AG04450 (cell line): ENCODE results near the gene ANAPC13. TPM values are rescaled to one million over a fixed set of nuclear protein-coding genes. Genes with fewer than 3 reads are reported as not detected.

Experiments used
- CTCF ChIA-PET: fragments of 300-600, 350-600 bp; formaldehyde crosslinking; extraction: SDS; loops from one replicate; lab custom pipeline; 2022; ENCODE audit warnings: antibody characterized with exemption, inconsistent platforms; lab: Charles Lee
- POLR2A ChIA-PET: fragments of 350-600 bp; formaldehyde crosslinking; extraction: SDS; loops from one replicate; lab custom pipeline; 2021; ENCODE audit warnings: antibody characterized with exemption, inconsistent platforms; lab: Yijun Ruan, JAX
- DNase-seq: peaks from one replicate; pipeline ENCODE4 v3.0.0-alpha.2; 2011; ENCODE audit warnings: low read depth, low spot score
- H3K27ac ChIP-seq: one replicate; pipeline ENCODE4 v1.5.1; 2012; ENCODE audit warnings: low read depth, low read length, control low read depth
- H3K27me3 ChIP-seq: one replicate; pipeline ENCODE4 v1.6.0; 2012; ENCODE audit warnings: low read length; ENCODE audit not compliant: control insufficient read depth, insufficient read depth
- H3K4me3 ChIP-seq: 2 replicates; pipeline ENCODE4 v1.5.1; 2011; ENCODE audit warnings: mild to moderate bottlenecking, low read depth, low read length, control low read depth
- H3K9me3 ChIP-seq: 2 replicates; pipeline ENCODE4 v1.5.1; 2012; ENCODE audit warnings: low read length; ENCODE audit not compliant: control insufficient read depth, insufficient read depth
- polyA plus RNA-seq: library from polyadenylated mRNA; depleted of rRNA; stranded (reverse); fragments of >200 nt; gene quantifications from 2 replicates; pipeline ENCODE4 v1.2.3, GENCODE V29; 2011
- TF ChIP-seq, protein P1 (sequence below): IDR thresholded peaks from 2 replicates; pipeline ENCODE4 v1.5.1; 2011; ENCODE audit warnings: low read depth, low read length, control low read depth, inconsistent platforms

Gene ANAPC13
- polyA plus RNA-seq, 1 experiment, result 176 TPM

GRCh38 chr3:134457376-134458074 lies 28.3 kb downstream of the ANAPC13 start:
- no peak for DNase-seq
- CTCF ChIA-PET, result interaction anchor here (0.7 to 1.6 kb wide), 2 partner anchors 16 to 32 kb away, joined by 4 to 5 read pairs; no protein-coding TSS in a partner anchor

DNA sequence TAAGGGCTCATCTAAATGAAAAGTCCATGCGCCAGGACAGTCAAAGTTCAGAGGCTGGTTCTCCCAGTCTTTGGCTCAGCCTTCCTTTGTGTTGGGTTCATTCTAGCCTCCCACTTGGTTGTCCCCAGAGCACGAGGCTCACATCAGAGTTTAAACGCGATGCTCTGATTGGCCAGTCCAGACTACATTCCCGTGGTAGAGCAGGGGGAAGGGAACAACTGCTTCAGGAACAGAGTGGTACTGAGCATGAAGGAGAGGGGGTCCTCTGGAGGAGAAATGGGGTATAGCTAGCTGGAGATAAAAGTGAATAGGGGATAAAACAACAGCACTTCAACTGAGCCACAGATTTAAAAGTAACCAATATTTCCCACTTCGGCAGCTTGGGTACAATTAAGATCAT lies 32.2 kb downstream of the ANAPC13 start:
- Histone ChIP-seq H3K27ac (no peak overlapping the region), H3K4me3 (no peak overlapping the region), H3K9me3 (no peaks in the 10 kb centered on the region), H3K27me3 (no peaks in the 10 kb centered on the region)
- ChIA-PET POLR2A (interaction anchor here (0.6 kb wide), 1 partner anchor 87 kb away, joined by 3 read pairs; no protein-coding TSS in a partner anchor), CTCF (interaction anchor here (0.9 kb wide), 1 partner anchor 14 kb away, joined by 3 read pairs; no protein-coding TSS in a partner anchor)
- DNase-seq, result no peak
- TF ChIP-seq, protein P1, sequence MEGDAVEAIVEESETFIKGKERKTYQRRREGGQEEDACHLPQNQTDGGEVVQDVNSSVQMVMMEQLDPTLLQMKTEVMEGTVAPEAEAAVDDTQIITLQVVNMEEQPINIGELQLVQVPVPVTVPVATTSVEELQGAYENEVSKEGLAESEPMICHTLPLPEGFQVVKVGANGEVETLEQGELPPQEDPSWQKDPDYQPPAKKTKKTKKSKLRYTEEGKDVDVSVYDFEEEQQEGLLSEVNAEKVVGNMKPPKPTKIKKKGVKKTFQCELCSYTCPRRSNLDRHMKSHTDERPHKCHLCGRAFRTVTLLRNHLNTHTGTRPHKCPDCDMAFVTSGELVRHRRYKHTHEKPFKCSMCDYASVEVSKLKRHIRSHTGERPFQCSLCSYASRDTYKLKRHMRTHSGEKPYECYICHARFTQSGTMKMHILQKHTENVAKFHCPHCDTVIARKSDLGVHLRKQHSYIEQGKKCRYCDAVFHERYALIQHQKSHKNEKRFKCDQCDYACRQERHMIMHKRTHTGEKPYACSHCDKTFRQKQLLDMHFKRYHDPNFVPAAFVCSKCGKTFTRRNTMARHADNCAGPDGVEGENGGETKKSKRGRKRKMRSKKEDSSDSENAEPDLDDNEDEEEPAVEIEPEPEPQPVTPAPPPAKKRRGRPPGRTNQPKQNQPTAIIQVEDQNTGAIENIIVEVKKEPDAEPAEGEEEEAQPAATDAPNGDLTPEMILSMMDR, result 0 out of 2 replicates have a peak, but pooled peaks have one; percentile 10

More at GRCh38 chr3:134457376-134458074, 28.3 kb downstream of the ANAPC13 start:
- H3K9me3 ChIP-seq, result no peaks in the 10 kb centered on the region
- TF ChIP-seq, protein P1, result no peak
- H3K4me3 ChIP-seq, result no peak overlapping the region
- H3K27me3 ChIP-seq, result no peaks in the 10 kb centered on the region
- no peak overlapping the region for H3K27ac ChIP-seq
- POLR2A ChIA-PET, result no interaction called here

DNA sequence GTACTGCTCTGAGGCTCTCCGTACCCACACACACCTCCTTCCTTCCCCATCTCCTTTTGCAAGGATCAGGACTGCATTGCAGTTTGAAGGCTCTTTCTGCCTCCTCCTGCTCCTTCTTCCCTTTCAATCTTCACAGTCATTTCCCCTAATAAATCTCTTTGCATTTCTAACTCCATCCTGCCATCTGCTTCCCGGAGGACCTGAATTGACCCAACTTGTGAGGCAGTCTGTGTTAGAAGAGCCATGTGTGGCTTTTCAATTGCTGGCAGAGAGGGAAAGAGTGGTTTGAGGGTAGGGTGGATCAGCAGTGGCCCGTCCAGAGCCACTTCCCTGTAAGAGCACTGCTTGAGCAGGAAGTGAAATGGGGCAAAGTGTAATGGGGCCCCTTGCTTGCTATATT lies 35.8 kb downstream of the ANAPC13 start:
- TF ChIP-seq, protein P1, result no peak
- no peak for DNase-seq
- Histone ChIP-seq H3K9me3 (no peaks in the 10 kb centered on the region), H3K4me3 (no peak overlapping the region), H3K27me3 (no peaks in the 10 kb centered on the region), H3K27ac (no peak overlapping the region)
- ChIA-PET POLR2A (interaction anchor here (1.6 kb wide), 1 partner anchor 84 kb away, joined by 3 read pairs; no protein-coding TSS in a partner anchor), CTCF (interaction anchor here (0.7 to 1.8 kb wide), 5 partner anchors 12 to 142 kb away, joined by 3 to 10 read pairs (median 4); no protein-coding TSS in a partner anchor)

- no peak for DNase-seq
- ChIA-PET POLR2A (interaction anchor here (1.6 kb wide), 1 partner anchor 83 kb away, joined by 3 read pairs; no protein-coding TSS in a partner anchor), CTCF (interaction anchor here (0.7 to 1.8 kb wide), 13 partner anchors 9 to 144 kb away, joined by 3 to 10 read pairs (median 4); partner anchors contain the start of gene AMOTL2)
- H3K27ac ChIP-seq, result no peak overlapping the region
- TF ChIP-seq, protein P1, result peak; percentile 44
- no peaks in the 10 kb centered on the region for H3K9me3 ChIP-seq
- no peaks in the 10 kb centered on the region for H3K27me3 ChIP-seq
- H3K4me3 ChIP-seq, result no peak overlapping the region
Observed at GRCh38 chr3:134449277-134449676, 36.5 kb downstream of the ANAPC13 start.

- ChIA-PET CTCF (interaction anchor here (0.7 to 1.8 kb wide), 12 partner anchors 8 to 143 kb away, joined by 3 to 10 read pairs (median 4); partner anchors contain the start of gene AMOTL2), POLR2A (interaction anchor here (1.6 kb wide), 1 partner anchor 83 kb away, joined by 3 read pairs; no protein-coding TSS in a partner anchor)
- no peak overlapping the region for H3K4me3 ChIP-seq
- no peaks in the 10 kb centered on the region for H3K27me3 ChIP-seq
- DNase-seq, result no peak
- no peak overlapping the region for H3K27ac ChIP-seq
- TF ChIP-seq, protein P1, result no peak
- H3K9me3 ChIP-seq, result no peaks in the 10 kb centered on the region
Observed at GRCh38 chr3:134448664-134449063, 37.1 kb downstream of the ANAPC13 start.
